ENCODE measurements around the gene FRMD4A.

Gene FRMD4A

GRCh38 chr10:14294347-14295059 lies 36.2 kb downstream of the FRMD4A start:
- TF ChIP-seq CTCF (IDR thresholded peaks at IDR 0.05; ENCODE audit: low read depth, low read length) = no peak
- DNase-seq (ENCODE audit: extremely low read depth, low read depth) = no peak

- DNase-seq (ENCODE audit: extremely low read depth, low read depth) = no peak
- no peak for TF ChIP-seq CTCF (IDR thresholded peaks at IDR 0.05; ENCODE audit: low read depth, low read length)
These were observed 37.2 kb downstream of the FRMD4A start for GRCh38 chr10:14293526-14293925.

GRCh38 chr10:14291296-14291695 lies 39.4 kb downstream of the FRMD4A start:
- no peak for TF ChIP-seq CTCF (IDR thresholded peaks at IDR 0.05; ENCODE audit: low read depth, low read length)
- no peak for DNase-seq (ENCODE audit: extremely low read depth, low read depth)

- DNase-seq (ENCODE audit: extremely low read depth, low read depth) = no peak
- TF ChIP-seq CTCF (IDR thresholded peaks at IDR 0.05; ENCODE audit: low read depth, low read length) = no peak
These were observed 44.7 kb downstream of the FRMD4A start for GRCh38 chr10:14285941-14286560.

- no peak for TF ChIP-seq CTCF (IDR thresholded peaks at IDR 0.05; ENCODE audit: low read depth, low read length)
- no peak for DNase-seq (ENCODE audit: extremely low read depth, low read depth)
These were observed 48.4 kb downstream of the FRMD4A start for GRCh38 chr10:14282276-14282675.

- TF ChIP-seq CTCF (IDR thresholded peaks at IDR 0.05; ENCODE audit: low read depth, low read length) = no peak
- DNase-seq (ENCODE audit: extremely low read depth, low read depth) = no peak
These were observed 52.2 kb downstream of the FRMD4A start for GRCh38 chr10:14278533-14278932.

- DNase-seq (ENCODE audit: extremely low read depth, low read depth) = no peak
- TF ChIP-seq CTCF (IDR thresholded peaks at IDR 0.05; ENCODE audit: low read depth, low read length) = no peak
These were observed 54.5 kb downstream of the FRMD4A start for GRCh38 chr10:14276210-14276609.

Data from AG09319 (cell line).